ENCODE data around the gene TRPM3. TPM values are rescaled to one million over a fixed set of nuclear protein-coding genes. Genes with fewer than 3 reads are reported as not detected.

The TRPM3 gene
- total and polyA plus RNA-seq, 2 of the 8 experiments (the other 6 are each of a cell fraction or from before 2014, with no cell fraction given): 2.4 to 10.9 TPM

GRCh38 chr9:70607926-70608325 is 513.5 kb downstream of the TRPM3 start:
- Histone ChIP-seq H3K14ac (ENCODE audit: insufficient read length) (no peak overlapping the region), H4K5ac (ENCODE audit: insufficient read length, low read depth, low read length) (no peak overlapping the region), H2AFZ (ENCODE audit: low read length) (no peak overlapping the region), H4K20me1 (replicated peaks in 1 of 2; ENCODE audit: control insufficient read depth in 1 of 2, insufficient read depth in 2 of 2, low read length in 2 of 2) (no peaks in the 10 kb centered on the region), H2BK15ac (ENCODE audit: low read length) (no peak overlapping the region), H3K4me1 (replicated peaks in 1 of 4; ENCODE audit: control insufficient read depth in 3 of 4, insufficient read depth in 4 of 4, low read length in 3 of 4) (no peaks in the 10 kb centered on the region; a peak in 1 of 7 replicates), H4K8ac (ENCODE audit: extremely low read depth, insufficient read depth, low read length) (no peak overlapping the region), H3K4me3 (ENCODE audit: extremely low read depth in 1 of 4, insufficient read depth in 2 of 4, low read depth in 3 of 4, low read length in 4 of 4) (no peak overlapping the region), H3K4ac (replicated peaks; ENCODE audit: insufficient read length, low read depth, low read length) (no peak overlapping the region), H3K23me2 (ENCODE audit: low read depth, low read length) (no peaks in the 10 kb centered on the region), H3K27ac (ENCODE audit: low read depth, low read length) (no peak overlapping the region), H3K23ac (ENCODE audit: insufficient read length) (no peak overlapping the region), H3K27me3 (replicated peaks in 1 of 4; ENCODE audit: control insufficient read depth in 3 of 4, extremely low read depth in 1 of 4, insufficient read depth in 3 of 4, low read length in 3 of 4) (no peaks in the 10 kb centered on the region), H2BK20ac (ENCODE audit: low read length) (no peak overlapping the region), H3K56ac (replicated peaks; ENCODE audit: insufficient read length, low read depth, low read length) (no peak overlapping the region), H3K79me1 (ENCODE audit: low read depth, low read length) (no peaks in the 10 kb centered on the region), H3K4me2 (ENCODE audit: insufficient read depth in 1 of 2, low read depth in 2 of 2, low read length in 2 of 2) (no peak overlapping the region), H2BK5ac (ENCODE audit: low read depth, low read length) (no peak overlapping the region), H3K18ac (ENCODE audit: extremely low read depth, low read length) (no peak overlapping the region), H3K79me2 (ENCODE audit: control insufficient read depth in 1 of 2, insufficient read depth in 2 of 2, low read length in 2 of 2) (no peaks in the 10 kb centered on the region), H3K36me3 (ENCODE audit: control insufficient read depth in 2 of 4, insufficient read depth in 4 of 4, low read length in 3 of 4) (no peaks in the 10 kb centered on the region; a peak in 1 of 8 replicates), H2BK120ac (replicated peaks; ENCODE audit: low read depth, low read length) (no peak overlapping the region), H2AK5ac (ENCODE audit: low read depth, low read length) (no peak overlapping the region), H3K9me3 (ENCODE audit: insufficient read depth in 2 of 2, low read depth in 1 of 2, low read length in 1 of 2) (no peaks in the 10 kb centered on the region), H3K9ac (replicated peaks in 1 of 4; ENCODE audit: extremely low read depth in 1 of 4, low read depth in 3 of 4, low read length in 3 of 4) (no peak overlapping the region), H2BK12ac (ENCODE audit: low read depth, low read length) (no peak overlapping the region), H4K91ac (replicated peaks; ENCODE audit: insufficient read length, low read length) (no peak overlapping the region)
- ChIA-PET POLR2A (ENCODE audit: partially characterized antibody) (no interaction called here), CTCF (ENCODE audit: partially characterized antibody) (interaction anchor here (1.5 kb wide), 1 partner anchor 98 kb away, joined by 3 read pairs; no protein-coding TSS in a partner anchor)
- DNase-seq (ENCODE audit: low read depth in 1 of 2, low spot score in 2 of 2) (no peak), FAIRE-seq (no peak)
- TF ChIP-seq FOSL1 (IDR thresholded peaks at IDR 0.05; ENCODE audit: insufficient read depth, low read depth, low read length): no peak
- WGBS, 2 experiments (ENCODE audit: extremely low coverage in 1 of 2, insufficient coverage in 1 of 2, insufficient read length in 1 of 2, insufficient replicate concordance in 2 of 2, low coverage in 1 of 2, low lambda C conversion rate in 2 of 2, missing lambda C conversion rate in 1 of 2): 95% methylated on average over 9 of the region's 9 CpGs; no CpG with 5 or more reads in 1 of the 2 experiments

Measured in H1 (cell line).